Fibroblast of the aortic adventitia (primary cell): ENCODE data around the gene ESYT3. TPM values are rescaled to one million over a fixed set of nuclear protein-coding genes. Genes with fewer than 3 reads are reported as not detected.
"Not testable (repeated sequence)": the region's sequence is repeated elsewhere in the genome, so short reads cannot be mapped to it uniquely, and the experiment has no call there.

Experiments used
- DNase-seq: peaks from one replicate; pipeline ENCODE4 v3.0.0-alpha.2; 2010; ENCODE audit warnings: low read depth
- H3K4me3 ChIP-seq: 2 replicates; pipeline ENCODE4 v1.5.1; 2011; ENCODE audit warnings: low read depth, mild to moderate bottlenecking, control low read depth, low read length, moderate library complexity
- total RNA-seq: library from RNA; depleted of rRNA; stranded (reverse); fragments of >200 nt; gene quantifications from 2 replicates; pipeline ENCODE4 v1.2.3, GENCODE V29; 2012; ENCODE audit warnings: low replicate concordance
- TF ChIP-seq, protein P1 (sequence below): IDR thresholded peaks from 2 replicates; pipeline ENCODE4 v1.5.1; 2011; ENCODE audit warnings: mild to moderate bottlenecking, low read length, control low read depth, inconsistent platforms; ENCODE audit not compliant: insufficient read depth

Gene ESYT3
- total RNA-seq, 1 donor, result 0.27 TPM

DNA sequence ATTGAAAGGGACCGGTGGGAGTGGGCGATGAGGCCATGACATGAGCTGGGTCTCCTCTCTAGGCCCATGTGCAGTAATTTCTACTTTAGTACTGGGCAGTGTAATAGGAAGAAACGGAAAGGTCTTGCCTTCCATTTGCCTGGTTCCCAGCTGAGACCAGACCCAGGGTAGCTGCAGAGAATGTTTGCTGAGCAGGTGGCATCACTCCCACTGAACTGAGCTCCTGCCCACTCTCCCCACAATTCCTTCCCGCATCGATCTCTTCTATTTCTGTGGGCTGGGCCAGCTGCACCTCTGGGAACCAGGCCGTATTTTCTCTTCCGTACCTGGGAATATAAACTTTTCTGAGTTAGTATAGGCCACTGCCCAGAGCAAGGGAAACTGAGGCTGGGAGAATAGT lies 15.8 kb downstream of the ESYT3 start:
- TF ChIP-seq, protein P1, sequence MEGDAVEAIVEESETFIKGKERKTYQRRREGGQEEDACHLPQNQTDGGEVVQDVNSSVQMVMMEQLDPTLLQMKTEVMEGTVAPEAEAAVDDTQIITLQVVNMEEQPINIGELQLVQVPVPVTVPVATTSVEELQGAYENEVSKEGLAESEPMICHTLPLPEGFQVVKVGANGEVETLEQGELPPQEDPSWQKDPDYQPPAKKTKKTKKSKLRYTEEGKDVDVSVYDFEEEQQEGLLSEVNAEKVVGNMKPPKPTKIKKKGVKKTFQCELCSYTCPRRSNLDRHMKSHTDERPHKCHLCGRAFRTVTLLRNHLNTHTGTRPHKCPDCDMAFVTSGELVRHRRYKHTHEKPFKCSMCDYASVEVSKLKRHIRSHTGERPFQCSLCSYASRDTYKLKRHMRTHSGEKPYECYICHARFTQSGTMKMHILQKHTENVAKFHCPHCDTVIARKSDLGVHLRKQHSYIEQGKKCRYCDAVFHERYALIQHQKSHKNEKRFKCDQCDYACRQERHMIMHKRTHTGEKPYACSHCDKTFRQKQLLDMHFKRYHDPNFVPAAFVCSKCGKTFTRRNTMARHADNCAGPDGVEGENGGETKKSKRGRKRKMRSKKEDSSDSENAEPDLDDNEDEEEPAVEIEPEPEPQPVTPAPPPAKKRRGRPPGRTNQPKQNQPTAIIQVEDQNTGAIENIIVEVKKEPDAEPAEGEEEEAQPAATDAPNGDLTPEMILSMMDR, result no peak
- no peak overlapping the region for H3K4me3 ChIP-seq
- DNase-seq, result no peak

DNA sequence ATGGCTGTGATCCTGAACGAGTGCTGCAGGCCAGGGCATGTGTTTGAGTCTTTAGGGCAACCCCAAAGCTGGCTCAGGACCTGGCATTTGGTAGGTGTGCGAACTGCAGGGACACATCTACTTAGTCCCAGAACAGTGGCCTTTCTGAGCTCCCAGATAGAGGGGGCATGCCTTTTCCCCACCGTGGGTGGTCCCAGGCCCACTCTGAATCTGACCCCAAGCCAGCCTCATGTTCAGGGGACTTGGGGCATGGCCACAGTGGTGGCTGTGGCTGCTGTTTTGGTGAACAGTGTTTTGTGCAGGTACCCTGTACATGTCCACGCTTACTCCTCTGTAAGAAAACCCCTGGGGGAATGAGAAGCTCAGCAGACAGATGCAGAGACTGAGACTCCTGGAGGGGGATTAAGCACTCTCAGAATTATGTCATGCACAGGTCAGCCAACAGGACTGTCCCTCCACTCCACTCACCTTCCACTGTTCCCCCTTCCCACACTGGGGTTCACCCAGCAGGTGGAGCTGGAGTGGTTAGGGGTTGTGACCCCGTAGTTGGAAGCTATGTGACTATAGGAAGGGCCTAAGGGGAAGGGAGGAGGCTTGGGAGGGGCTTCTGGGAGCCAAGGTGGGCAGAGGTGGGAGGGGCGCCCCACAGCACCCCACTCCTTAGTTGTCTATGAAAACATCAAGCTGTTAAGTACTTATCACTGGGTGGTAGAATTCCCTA lies 16.4 kb downstream of the ESYT3 start:
- H3K4me3 ChIP-seq, result no peak overlapping the region
- TF ChIP-seq, protein P1, result no peak
- DNase-seq, result no peak

DNA sequence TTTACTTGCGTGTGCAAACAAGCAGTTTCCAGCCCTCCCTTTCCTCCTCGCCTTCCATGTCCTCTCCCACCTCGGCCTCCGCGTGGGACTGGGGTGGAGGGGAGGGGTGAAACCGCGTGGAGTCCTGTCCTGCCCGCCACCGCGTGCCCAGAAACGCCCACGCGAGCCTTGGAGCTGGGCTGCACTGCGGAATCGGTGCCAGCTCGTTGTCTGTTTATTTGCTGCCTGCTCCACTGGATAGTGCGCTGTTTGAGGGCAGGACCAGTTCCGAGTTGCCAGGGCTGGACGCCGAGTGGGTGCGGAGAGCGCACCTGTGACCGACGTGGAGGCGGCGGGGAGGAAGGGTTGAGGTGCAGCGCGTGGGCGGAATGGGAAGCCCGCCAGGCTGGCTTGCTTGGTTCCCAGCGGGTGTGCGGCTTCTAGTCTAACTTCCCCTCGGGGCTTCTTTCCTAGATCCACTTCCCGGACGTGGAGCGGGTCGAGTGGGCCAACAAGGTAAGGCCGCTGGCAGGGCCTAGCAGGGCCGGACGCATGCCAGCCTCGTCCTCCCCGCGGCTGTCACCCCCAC lies 17.3 kb downstream of the ESYT3 start:
- no peak overlapping the region for H3K4me3 ChIP-seq
- TF ChIP-seq, protein P1, result no peak
- no peak for DNase-seq

DNA sequence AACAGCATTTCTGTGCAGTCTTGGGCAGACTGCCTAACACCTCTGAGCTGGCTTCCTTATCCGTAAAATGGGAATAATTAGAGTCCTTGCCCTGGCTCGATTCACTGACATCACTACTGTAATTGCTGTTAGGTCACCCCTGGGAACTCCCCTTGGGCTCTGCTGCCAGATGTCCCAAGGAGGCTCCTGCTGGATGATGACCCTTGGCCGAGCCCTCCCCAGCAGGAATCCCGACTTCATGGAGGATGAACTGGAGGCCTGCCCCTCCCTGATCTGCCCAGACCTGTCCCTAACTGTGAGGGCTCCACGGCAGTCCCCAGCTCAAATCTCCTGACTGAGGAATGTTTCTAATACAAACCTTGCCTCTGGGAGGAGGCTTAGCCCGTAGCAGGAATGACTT lies 18.0 kb downstream of the ESYT3 start:
- TF ChIP-seq, protein P1, result no peak
- H3K4me3 ChIP-seq, result no peak overlapping the region
- no peak for DNase-seq

DNA sequence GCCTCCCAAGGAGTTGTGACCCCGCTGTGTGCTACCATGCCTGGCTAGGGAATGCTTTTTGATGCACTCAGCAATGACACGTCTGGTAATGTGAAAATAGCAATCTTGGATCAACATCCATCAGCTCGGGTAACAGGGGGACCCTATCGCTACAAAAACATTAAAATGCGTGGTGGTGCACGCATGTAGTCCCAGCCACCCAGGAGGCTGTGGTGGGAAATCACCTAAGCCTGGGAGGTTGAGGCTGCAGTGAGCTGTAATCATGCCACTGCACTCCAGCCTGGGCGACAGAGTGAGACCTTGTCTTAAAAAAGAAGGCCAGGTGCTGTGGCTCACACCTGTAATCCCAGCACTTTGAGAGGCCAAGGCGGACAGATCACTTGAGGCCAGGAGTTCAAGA lies 19.5 kb downstream of the ESYT3 start:
- DNase-seq, H3K4me3 ChIP-seq: not testable (repeated sequence)

DNA sequence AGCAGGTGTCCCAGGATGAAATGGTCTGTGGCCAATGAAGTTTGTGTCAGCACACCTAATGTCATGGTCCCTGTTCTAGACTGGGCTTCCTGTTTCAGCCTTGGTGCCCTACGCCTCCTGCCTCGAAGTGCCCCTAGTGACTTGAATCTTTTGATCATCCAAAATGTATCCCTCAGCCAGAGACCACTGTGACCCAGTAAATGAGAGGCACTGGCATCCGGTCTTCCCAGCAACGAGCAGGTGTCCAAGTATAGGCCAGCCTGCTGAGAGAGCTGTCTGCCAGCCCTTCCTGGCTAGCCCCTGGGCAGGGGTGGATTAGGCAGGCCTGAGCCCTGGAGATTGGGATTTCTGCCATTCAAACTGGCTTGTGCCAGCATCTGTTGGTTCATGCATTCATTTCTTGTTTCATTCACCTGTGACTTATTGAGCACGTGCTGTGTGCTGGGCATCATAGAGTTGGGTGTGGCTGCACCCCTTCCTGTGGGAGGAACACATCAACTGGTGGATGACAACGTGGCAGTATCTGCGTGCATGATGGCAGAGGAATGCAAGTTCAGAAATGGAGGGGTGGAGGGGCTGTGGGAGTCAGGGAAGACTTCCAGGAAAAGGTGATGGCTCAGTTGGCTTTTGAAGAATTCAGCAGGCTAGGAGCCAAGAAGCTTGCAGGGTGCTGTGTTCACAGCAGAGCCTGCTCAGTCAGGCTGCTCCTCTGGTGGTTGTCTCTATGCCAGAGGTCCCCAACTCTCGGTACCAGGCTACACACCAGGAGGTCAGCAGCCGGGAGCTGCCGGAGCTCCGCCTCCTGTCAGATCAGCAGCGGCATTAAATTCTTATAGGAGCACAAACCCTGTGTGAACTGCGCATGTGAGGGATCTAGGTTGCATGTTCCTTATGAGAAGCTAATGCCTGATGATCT lies 21.6 kb downstream of the ESYT3 start:
- peak; percentile 47 for DNase-seq
- TF ChIP-seq, protein P1, result no peak
- H3K4me3 ChIP-seq, result no peak overlapping the region
